Measurements from ENCODE around the gene MAGI1. TPM values are rescaled to one million over a fixed set of nuclear protein-coding genes. Genes with fewer than 3 reads are reported as not detected.
"Not testable (repeated sequence)": the region's sequence is repeated elsewhere in the genome, so short reads cannot be mapped to it uniquely, and the experiment has no call there.

MAGI1 gene
- total RNA-seq, 1 donor from 2014 or later = 101 TPM

- DNase-seq = no peak
Measured at GRCh38 chr3:65581313-65581712, 457.4 kb downstream of the MAGI1 start.

GRCh38 chr3:65578861-65579260 lies 459.9 kb downstream of the MAGI1 start:
- no peak for DNase-seq

GRCh38 chr3:65577843-65578430 lies 460.8 kb downstream of the MAGI1 start:
- no peak for DNase-seq

- no peak for DNase-seq
Measured at GRCh38 chr3:65576966-65577365, 461.8 kb downstream of the MAGI1 start.

GRCh38 chr3:65576228-65576627 lies 462.5 kb downstream of the MAGI1 start:
- no peak for DNase-seq

GRCh38 chr3:65575376-65575840 lies 463.3 kb downstream of the MAGI1 start:
- DNase-seq = no peak

GRCh38 chr3:65573548-65574116 lies 465.1 kb downstream of the MAGI1 start:
- no peak for DNase-seq

GRCh38 chr3:65572175-65572777 lies 466.4 kb downstream of the MAGI1 start:
- no peak for DNase-seq

GRCh38 chr3:65569845-65570405 lies 468.8 kb downstream of the MAGI1 start:
- no peak for DNase-seq

- DNase-seq = no peak
Measured at GRCh38 chr3:65569129-65569528, 469.6 kb downstream of the MAGI1 start.

GRCh38 chr3:65568497-65568896 lies 470.2 kb downstream of the MAGI1 start:
- no peak for DNase-seq

- not testable (repeated sequence) for DNase-seq
Measured at GRCh38 chr3:65565744-65566143, 473.0 kb downstream of the MAGI1 start.

- DNase-seq = no peak
Measured at GRCh38 chr3:65564483-65564882, 474.2 kb downstream of the MAGI1 start.

- no peak for DNase-seq
Measured at GRCh38 chr3:65563861-65564260, 474.9 kb downstream of the MAGI1 start.

- no peak for DNase-seq
Measured at GRCh38 chr3:65562447-65562846, 476.3 kb downstream of the MAGI1 start.

- no peak for DNase-seq
Measured at GRCh38 chr3:65561617-65562016, 477.1 kb downstream of the MAGI1 start.

- DNase-seq = no peak
Measured at GRCh38 chr3:65560901-65561300, 477.8 kb downstream of the MAGI1 start.

- no peak for DNase-seq
Measured at GRCh38 chr3:65560133-65560532, 478.6 kb downstream of the MAGI1 start.

GRCh38 chr3:65559643-65560042 lies 479.1 kb downstream of the MAGI1 start:
- no peak for DNase-seq

GRCh38 chr3:65558826-65559225 lies 479.9 kb downstream of the MAGI1 start:
- no peak for DNase-seq

GRCh38 chr3:65557899-65558564 lies 480.7 kb downstream of the MAGI1 start:
- no peak for DNase-seq

- DNase-seq = peak; percentile 64
Measured at GRCh38 chr3:65556934-65557577, 481.7 kb downstream of the MAGI1 start.

GRCh38 chr3:65552434-65552833 lies 486.3 kb downstream of the MAGI1 start:
- no peak for DNase-seq
